Hematopoietic multipotent progenitor cell treated with erythropoietin and hydrocortisone succinate and interleukin-3 and kit ligand, for 4 days (in vitro differentiated cells): Measurements from ENCODE around the gene CGGBP1.

Experiments
- DNase-seq: peaks from one replicate; pipeline ENCODE4 v3.0.0-alpha.2; 2015

Gene CGGBP1

GRCh38 chr3:88058581-88059379 is at the start of gene CGGBP1, which contains the start of gene ZNF654:
Gene CGGBP1 (minus strand): TSS chr3:88059005. CDS start chr3:88055976, 3,029 bp downstream.
Gene ZNF654 (plus strand): TSS chr3:88059255. CDS start chr3:88059320, 65 bp downstream.
- DNase-seq = peak; percentile 100

DNA sequence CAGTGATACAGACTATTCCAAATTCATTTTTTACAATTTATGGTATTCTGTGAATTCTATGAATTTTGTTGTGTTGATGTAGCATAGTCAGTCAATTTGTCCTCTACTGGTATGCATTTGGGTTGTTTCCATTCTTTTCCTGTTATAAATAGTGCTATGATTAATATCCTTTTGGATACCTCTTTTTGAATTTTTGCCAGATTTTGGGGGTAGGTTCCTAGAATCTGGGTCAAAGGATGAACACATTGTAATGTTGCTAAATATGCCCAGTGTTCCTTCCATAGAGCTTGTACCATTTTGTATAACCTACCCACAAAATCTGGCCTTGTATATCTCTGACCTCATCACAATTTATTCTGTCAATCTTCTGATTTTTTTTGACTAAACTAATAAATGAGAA is 46.5 kb upstream of the CGGBP1 start:
- DNase-seq = no peak

GRCh38 chr3:88101142-88101541 is 42.3 kb upstream of the CGGBP1 start:
- no peak for DNase-seq

- no peak for DNase-seq
These were observed 34.5 kb upstream of the CGGBP1 start for GRCh38 chr3:88093266-88093665.

DNA sequence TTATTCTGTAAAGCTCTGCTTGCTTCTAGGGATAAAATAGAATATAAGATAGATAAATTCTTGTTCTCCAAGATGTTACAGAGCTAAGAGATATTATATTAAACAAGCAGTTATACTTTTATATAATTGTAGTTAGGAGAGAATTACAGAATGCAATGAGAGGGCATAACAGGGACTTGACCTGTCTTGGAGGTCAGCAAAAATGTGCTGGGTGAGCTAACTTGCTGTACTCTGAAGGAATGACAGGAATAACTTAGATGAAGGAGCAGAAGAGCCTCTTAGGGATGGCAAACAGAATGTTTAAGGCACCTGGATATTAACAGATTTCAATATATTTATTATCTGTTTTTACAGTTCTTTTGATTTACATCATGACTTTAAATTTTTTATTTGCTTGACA is 33.5 kb upstream of the CGGBP1 start:
- no peak for DNase-seq

DNA sequence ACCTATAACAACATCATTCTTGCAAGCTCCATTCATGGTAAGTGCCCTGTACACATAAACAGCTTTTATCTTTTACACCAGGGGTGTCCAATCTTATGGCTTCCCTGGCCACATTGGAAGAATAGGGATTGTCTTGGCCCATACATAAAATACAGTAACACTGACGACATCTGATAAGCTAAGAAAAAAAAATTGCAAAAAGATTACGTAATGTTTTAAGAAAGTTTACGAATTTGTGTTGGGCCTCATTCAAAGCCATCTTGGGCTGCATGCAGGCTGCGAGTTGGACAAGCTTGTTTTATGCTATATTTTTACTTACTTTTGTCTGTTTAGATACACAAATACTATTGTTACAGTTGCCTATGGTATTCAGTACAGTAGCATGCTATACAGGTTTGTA is 31.9 kb upstream of the CGGBP1 start:
- DNase-seq = peak; percentile 19

DNA sequence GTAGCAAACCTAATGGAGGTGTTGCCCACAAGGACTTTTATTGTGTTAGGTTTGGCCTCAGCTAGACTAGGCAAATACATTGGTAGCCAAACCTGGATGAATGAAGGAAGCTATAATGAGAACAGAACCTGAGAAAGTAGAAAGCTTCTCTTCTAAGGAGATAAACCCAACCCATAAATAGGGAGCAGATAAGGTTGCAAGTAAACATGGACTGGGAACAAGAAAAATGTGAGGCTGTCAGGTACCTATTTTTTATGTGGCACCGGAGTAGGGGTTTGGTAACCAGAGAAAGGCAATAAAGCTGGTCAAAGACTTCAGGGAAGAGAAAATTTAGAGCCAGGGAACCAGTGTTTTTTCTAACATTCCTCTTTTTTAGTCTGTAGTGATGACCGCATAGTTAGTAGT is 25.3 kb upstream of the CGGBP1 start:
- DNase-seq = no peak

DNA sequence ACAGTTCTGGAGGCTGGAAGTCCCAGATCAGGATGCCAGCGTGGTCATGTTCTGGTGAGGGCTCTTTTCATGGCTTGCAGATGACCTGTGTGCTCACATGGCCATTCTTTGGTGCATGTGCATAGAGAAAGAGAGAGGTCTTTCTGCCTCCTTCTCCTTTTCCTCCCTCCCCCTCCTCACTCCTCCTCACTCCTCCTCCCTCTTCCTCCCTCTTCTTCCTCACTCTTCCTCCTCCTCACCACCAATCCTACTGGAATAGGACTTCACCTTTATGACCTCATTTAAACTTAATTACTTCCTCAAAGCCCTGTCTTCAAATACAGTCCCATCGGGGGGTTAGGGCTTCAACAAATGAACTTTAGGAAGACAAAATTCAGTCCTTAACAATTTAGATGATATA is 24.0 kb upstream of the CGGBP1 start:
- no peak for DNase-seq

DNA sequence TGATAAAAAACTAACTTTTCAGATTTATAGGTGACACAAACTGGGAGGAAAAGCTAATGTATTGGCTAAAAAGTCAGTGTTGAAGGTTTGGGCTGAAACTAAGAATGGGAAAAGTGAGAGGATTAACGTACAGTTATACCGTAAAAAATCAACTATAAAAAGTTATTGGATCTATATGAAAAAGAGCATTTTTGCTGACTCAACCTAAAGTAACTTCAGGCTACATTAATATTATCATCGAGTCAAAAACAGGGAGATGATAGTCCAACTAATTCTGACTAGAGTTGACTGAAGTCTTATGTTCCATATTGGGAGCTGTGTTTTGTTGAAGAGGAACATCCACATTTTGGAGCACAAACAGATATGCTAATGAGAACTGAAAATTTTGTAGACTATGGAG is 20.1 kb upstream of the CGGBP1 start:
- DNase-seq = no peak

DNA sequence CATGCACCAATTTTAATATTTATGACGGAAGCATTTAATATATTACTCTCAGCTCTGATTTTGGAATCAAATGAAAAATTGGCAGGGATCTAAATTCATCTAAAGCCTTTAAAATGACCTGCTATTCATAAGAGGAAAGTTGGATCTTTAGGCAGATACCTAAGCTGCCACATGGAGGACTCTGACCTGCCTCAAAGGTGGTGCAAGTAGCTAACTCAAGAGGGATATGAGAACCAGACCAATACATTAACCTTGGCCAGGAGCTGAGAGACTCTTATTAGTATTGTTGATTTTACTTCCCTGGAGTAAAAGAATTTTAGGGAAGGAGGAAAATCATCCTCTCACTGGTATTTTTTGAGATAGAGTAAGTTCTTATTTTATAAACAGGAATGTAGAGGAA is 17.9 kb upstream of the CGGBP1 start:
- peak; percentile 59 for DNase-seq

GRCh38 chr3:88075497-88075896 is 16.7 kb upstream of the CGGBP1 start:
- no peak for DNase-seq

DNA sequence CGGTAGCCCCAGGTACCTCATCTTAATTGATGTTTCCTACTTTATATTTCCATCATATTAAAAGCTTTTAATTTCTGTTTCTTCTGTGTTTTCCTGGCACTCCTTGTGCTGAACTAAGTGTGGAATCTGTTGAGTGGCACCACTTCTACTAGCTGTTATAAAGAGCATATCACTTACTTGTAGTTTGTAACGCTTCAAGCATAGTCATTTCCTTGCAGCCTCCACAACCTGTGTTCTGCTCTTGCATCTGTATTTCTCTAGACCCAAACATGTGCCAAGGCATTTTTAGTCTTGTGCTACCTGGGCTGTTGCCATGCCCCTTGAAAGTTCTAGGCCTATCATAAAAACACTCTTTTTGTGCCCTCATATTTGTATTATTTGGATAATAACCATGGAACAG is 16.3 kb upstream of the CGGBP1 start:
- no peak for DNase-seq

DNA sequence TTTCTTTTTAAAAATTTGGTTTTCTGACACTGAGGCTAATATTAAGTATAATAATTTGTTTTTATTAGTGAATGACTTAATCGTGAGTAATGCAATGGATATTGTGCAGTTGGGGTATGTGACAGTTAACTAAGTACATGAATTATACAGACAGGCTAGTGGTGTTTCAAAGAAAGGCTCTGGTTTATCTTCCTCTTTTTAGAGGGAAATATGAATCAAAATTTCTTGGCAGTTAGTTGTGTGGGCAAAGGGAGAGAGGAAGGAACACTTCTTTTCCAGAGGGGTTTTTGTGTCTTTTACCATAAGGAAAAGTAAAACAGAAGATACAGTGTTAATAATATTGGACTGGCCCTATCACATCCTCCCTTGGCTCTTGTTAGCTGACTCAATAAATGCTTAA is 2.9 kb upstream of the CGGBP1 start:
- peak; percentile 65 for DNase-seq

- no peak for DNase-seq
These were observed 770 bp upstream of the CGGBP1 start for GRCh38 chr3:88059380-88060170.

DNA sequence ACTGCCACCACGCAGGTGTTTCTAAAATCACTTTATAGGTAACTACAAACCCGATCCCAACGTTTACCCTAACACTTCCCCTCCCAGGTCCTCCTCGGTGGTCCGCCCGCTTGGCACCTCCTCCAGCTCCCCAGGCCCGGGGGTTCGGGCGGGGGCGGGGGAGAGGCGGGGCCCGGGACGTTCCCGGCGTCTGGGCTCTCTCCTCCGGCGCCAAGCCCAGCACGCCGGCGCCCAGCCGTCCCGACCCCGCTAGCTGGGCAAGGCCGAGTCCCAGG is 562 bp downstream of the CGGBP1 start:
- DNase-seq = no peak

DNA sequence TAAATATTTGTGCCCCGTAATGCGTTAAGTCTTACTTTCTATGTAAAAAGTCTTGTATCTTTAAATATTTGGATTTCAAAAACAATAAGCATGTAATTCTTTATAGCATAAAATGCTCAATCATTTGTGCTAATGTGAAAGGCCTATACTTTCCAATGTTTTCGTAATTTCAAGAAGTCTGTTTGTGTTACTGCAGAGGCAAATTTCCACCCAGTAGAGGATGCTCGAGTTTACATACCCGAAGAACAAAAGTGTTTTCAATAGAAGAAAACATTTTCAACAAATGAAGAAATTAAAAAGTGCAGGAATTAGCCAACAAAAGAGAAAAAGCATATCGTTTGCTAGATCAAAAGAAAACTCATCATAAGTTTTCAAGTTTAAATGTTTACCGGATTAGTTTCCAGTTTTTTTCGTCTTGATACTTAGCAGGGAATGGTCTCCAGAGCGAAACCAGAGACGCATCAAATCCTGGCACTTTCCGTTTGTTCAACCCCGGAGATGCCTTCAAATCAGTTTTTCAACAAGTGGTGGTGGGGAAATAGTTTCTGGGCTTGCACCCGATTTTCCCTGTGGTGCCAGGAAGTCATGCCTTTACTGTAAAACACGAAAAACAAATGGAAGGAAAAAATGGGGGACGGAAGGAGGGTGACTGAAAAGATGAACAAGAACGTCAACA is 1.0 kb downstream of the CGGBP1 start:
- DNase-seq = peak; percentile 35

DNA sequence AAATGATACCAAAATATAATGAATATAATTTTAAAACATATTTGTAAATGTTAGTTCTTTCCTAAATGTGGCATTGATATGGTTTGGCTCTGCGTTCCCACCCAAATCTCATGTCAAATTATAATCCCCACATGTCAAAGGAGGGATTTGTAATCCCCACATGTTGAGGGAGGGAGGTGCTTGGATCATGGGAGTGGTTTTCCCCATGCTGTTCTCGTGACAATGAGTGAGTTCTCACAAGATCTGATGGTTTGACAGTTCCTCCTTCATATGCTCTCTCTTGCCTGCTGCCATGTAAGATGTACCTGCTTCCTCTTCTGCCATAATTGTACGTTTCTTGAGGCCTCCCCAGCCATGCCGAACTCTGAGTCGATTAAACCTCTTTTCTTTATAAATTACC is 12.0 kb downstream of the CGGBP1 start:
- DNase-seq = no peak

DNA sequence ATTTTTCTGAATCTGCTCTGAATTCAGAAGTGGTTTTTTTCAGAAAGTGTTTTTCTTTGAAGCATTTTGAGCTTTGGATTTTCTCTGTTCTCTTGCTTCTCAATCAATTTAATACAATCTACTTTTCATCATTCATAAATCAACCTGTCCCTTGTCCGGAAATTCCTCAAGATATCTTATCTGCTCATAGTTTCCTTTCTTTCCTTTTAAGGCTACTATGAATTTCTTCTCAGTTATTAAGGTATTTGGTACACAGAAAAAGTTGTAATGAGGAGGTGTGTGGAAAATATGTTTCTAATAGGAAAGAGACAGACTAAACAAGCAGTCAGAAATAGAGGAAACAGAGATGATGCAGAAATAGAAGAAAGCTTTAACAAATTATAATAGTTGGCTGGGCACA is 14.4 kb downstream of the CGGBP1 start:
- no peak for DNase-seq

- DNase-seq = no peak
These were observed 17.8 kb downstream of the CGGBP1 start for GRCh38 chr3:88041005-88041404.

GRCh38 chr3:88040529-88040928 is 18.3 kb downstream of the CGGBP1 start:
- DNase-seq = no peak

DNA sequence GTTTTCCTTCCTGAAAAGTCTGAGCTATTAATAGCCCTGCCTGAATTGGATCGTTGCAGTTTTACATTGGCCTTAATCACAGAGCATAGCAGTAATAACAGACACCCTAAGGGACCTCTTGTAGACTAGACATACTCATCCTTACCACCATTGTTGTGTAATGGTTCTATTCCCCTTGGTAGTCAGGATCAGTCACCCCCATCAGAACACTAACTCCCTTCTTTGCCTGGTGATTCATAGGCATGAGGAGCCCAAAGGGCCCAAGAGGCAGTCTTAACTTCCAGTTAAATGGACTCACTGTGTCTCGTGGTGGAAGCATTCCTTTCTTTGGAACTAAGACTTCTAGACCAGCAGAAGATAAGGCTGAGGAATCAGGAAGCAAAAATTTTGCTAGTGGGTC is 20.2 kb downstream of the CGGBP1 start:
- no peak for DNase-seq

GRCh38 chr3:88036221-88036620 is 22.6 kb downstream of the CGGBP1 start:
- DNase-seq = no peak

DNA sequence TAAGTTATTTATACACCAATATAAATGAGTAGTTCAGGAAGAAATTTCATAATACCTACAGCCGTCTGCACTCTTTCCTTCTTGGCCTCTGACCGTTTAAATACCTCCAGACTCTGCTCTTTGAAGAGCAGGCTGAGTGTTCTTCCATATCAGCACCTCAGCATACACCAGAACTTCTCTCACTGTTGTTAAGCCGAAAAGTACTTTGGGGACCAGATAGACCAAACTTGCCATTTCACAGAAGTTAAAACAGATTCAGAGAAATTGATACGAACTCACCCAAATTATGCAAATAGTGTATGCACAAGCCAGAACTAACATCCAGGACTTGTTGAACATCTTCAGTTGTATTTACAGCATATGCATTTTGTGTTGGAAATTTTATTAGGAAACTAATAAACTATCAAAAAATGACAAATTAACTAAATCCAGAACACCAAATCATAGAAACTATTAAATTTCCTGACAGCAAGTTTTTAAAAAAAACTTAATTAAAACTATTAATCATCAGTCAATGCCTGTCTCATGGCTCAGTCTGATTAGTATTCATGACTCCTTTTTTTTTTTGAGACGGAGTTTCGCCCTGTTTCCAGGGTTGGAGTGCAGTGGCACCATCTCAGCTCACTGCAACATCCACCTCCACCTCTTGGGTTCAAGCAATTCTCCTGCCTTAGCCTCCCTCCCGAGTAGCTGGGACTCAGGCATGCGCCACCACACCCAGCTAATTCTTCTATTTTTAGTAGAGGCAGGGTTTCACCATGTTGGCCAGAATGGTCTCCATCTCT is 24.1 kb downstream of the CGGBP1 start:
- DNase-seq = peak; percentile 77
